Effector memory CD4-positive, alpha-beta T cell (primary cell): Measurements from ENCODE around the gene GBX2.

Source experiments
- DNase-seq, 3 donors: peaks; one replicate each; pipeline ENCODE4 v3.0.0-alpha.2; 2020
- H3K27ac ChIP-seq: 2 replicates; pipeline ENCODE4 v1.7.0; 2013; ENCODE audit warnings: mild to moderate bottlenecking, low read length, moderate library complexity; ENCODE audit not compliant: insufficient read depth, poor library complexity, severe bottlenecking
- H3K27me3 ChIP-seq: replicated peaks from 2 replicates; pipeline ENCODE4 v1.7.0; 2013; ENCODE audit warnings: mild to moderate bottlenecking, low read length; ENCODE audit not compliant: insufficient read depth, control insufficient read depth, poor library complexity, severe bottlenecking
- H3K36me3 ChIP-seq: 2 replicates; pipeline ENCODE4 v1.7.0; 2013; ENCODE audit warnings: mild to moderate bottlenecking, low read length, moderate library complexity; ENCODE audit not compliant: control insufficient read depth, insufficient read depth
- H3K4me1 ChIP-seq: 2 replicates; pipeline ENCODE4 v1.7.0; 2013; ENCODE audit warnings: low read length, mild to moderate bottlenecking; ENCODE audit not compliant: control insufficient read depth, insufficient read depth, poor library complexity, severe bottlenecking
- H3K4me3 ChIP-seq: 2 replicates; pipeline ENCODE4 v1.7.0; 2013; ENCODE audit warnings: low read length, low read depth, mild to moderate bottlenecking; ENCODE audit not compliant: insufficient read depth, poor library complexity, severe bottlenecking
- H3K9me3 ChIP-seq: 2 replicates; pipeline ENCODE4 v1.7.0; 2013; ENCODE audit warnings: mild to moderate bottlenecking, low read length, moderate library complexity; ENCODE audit not compliant: control insufficient read depth

Gene GBX2

DNA sequence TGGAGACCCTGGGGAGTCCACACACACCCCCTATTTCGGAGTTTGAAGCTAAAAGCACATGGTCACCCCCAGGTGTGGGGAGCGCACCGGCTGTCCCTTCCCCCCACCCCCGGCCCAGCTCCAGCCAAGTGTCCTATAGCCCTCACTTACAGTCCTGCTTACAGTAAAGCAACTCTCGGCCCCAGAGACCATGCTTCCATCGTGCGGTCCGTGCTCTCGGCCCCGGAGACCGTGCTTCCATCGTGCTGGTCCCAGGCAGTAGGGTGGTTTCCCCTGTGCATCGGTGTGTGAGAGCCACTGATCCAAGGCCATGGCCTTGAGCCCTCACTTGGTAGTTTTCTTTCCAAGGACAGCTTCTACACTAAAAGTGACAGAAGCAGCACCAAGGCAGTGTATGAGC, 48.7 kb downstream of the GBX2 start:
- DNase-seq = no peak
- no peaks in the 10 kb centered on the region for H3K4me1 ChIP-seq

DNA sequence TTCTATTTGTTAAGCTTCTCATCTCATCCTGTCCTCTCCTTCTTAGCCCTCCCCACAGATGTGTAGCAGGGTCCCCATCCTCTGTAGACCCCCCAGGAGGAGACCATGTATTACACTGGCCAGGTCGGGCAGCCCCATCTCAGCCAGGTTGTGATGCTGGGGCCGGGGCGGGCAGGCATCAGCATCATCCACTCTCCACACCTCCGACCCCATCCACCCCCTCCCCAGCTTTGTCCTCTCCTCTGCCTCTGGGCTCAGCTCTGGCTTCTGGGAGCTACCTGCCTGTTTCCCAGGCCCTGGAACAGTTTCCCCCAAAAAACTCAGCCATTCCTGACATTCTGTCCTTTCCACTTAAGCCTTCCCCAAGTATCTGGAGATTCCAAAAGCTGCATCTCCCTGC, 49.2 kb downstream of the GBX2 start:
- H3K9me3 ChIP-seq = no peaks in the 10 kb centered on the region
- H3K4me3 ChIP-seq = no peak overlapping the region
- no peaks in the 10 kb centered on the region for H3K27me3 ChIP-seq
- no peaks in the 10 kb centered on the region for H3K36me3 ChIP-seq
- DNase-seq = no peak
- no peaks in the 10 kb centered on the region for H3K4me1 ChIP-seq
- H3K27ac ChIP-seq = no peak overlapping the region

More for the DNA sequence above, 48.7 kb downstream of the GBX2 start:
- no peaks in the 10 kb centered on the region for H3K27me3 ChIP-seq
- H3K36me3 ChIP-seq = no peaks in the 10 kb centered on the region
- no peaks in the 10 kb centered on the region for H3K9me3 ChIP-seq
- H3K4me3 ChIP-seq = no peak overlapping the region
- no peak overlapping the region for H3K27ac ChIP-seq

DNA sequence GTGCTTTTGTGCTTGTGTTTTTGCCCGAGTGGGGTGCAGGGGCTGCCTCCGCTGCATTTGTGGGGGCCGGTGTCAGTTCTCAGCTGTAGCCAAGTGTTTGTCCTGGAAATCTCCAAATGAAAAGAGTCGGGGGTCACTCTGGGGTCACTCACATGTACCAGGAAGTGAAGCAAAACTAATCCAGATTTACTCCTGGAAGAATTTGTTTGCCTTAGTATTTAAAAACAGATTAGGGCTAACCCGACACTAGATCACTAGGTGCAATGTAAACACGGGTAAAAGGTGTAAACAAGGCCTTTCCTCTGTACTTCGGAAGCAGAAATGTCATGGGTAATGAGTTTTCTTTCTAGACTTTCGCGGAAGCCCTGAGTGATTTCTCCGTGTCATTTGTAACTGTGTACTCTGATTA, 50.3 kb downstream of the GBX2 start:
- H3K4me3 ChIP-seq = no peak overlapping the region
- DNase-seq = no peak

DNA sequence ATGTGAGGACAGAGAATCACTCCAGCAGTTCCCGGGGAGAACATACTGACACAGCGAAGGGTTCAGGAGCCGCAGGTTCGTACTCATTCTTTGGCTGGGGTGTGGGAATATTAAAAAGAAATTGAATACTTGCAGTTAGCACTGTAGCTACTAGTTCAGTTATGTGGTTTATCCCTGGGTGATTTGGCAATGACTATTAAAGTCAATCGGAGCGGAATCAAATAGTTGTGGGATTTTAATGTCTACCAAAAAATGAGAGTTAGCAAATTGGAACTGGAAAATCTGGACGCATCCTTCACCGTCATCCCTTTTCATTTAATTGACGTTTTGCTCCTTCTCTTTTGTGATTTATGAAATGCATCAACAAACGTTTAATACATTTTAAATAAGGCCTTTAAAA, 50.8 kb downstream of the GBX2 start:
- H3K9me3 ChIP-seq = no peaks in the 10 kb centered on the region
- no peaks in the 10 kb centered on the region for H3K36me3 ChIP-seq
- no peak overlapping the region for H3K4me3 ChIP-seq
- H3K27ac ChIP-seq = no peak overlapping the region
- no peaks in the 10 kb centered on the region for H3K4me1 ChIP-seq
- DNase-seq = no peak
- H3K27me3 ChIP-seq = no peaks in the 10 kb centered on the region

More for the DNA sequence above, 50.3 kb downstream of the GBX2 start:
- H3K36me3 ChIP-seq = no peaks in the 10 kb centered on the region
- H3K9me3 ChIP-seq = no peaks in the 10 kb centered on the region
- no peaks in the 10 kb centered on the region for H3K27me3 ChIP-seq
- H3K27ac ChIP-seq = no peak overlapping the region
- H3K4me1 ChIP-seq = no peaks in the 10 kb centered on the region
